ENCODE data around the gene TMCC1. TPM values are rescaled to one million over a fixed set of nuclear protein-coding genes. Genes with fewer than 3 reads are reported as not detected.

TMCC1 gene
- total RNA-seq, 2 donors from 2014 or later, result 41.0 to 51.1 TPM

GRCh38 chr3:129688271-129688895 is 205.1 kb downstream of the TMCC1 start:
- H3K4me1 ChIP-seq (ENCODE audit: control insufficient read depth, insufficient read depth, low read length), result peaks cover 18% of the 10 kb centered on the region
- Mint-ChIP-seq H3K36me3 (ENCODE audit: low read depth) (no peaks in the 10 kb centered on the region), H3K27ac (peak overlapping the region; percentile 86), H3K27me3 (ENCODE audit: insufficient read depth) (no peaks in the 10 kb centered on the region), H3K4me1 (peaks cover 56% of the 10 kb centered on the region), H3K9me3 (peaks cover 6% of the 10 kb centered on the region), H3K4me3 (peak overlapping the region; percentile 47)
- H3K27me3 ChIP-seq (ENCODE audit: control insufficient read depth, insufficient read depth, low read length, poor library complexity, severe bottlenecking), result no peaks in the 10 kb centered on the region
- WGBS, 2 experiments (ENCODE audit: insufficient coverage in 1 of 2, insufficient read length in 1 of 2), result 10 to 15% methylated on average over 11 of the region's 11 CpGs
- no peak for TF ChIP-seq CTCF (conservative IDR thresholded peaks at IDR 0.05)
- peak overlapping the region; percentile 79 for H3K27ac ChIP-seq (ENCODE audit: low read depth, low read length)
- no peak overlapping the region for H3K9ac ChIP-seq (ENCODE audit: extremely low read depth, low read length, poor library complexity, severe bottlenecking)
- peaks cover 11% of the 10 kb centered on the region for H3K9me3 ChIP-seq (ENCODE audit: control insufficient read depth, low read length)
- DNase-seq, result peak; percentile 86
- no peaks in the 10 kb centered on the region for H3K36me3 ChIP-seq (ENCODE audit: control insufficient read depth, insufficient read depth, low read length)
- H3K4me3 ChIP-seq (ENCODE audit: low read length), result peak overlapping the region; percentile 65

GRCh38 chr3:129687586-129688125 is 205.9 kb downstream of the TMCC1 start:
- Mint-ChIP-seq H3K27ac (peak overlapping the region; percentile 86), H3K36me3 (ENCODE audit: low read depth) (no peaks in the 10 kb centered on the region), H3K4me1 (peaks cover 56% of the 10 kb centered on the region), H3K9me3 (no peaks in the 10 kb centered on the region), H3K27me3 (ENCODE audit: insufficient read depth) (no peaks in the 10 kb centered on the region), H3K4me3 (peak overlapping the region; percentile 47)
- Histone ChIP-seq H3K9me3 (ENCODE audit: control insufficient read depth, low read length) (peaks cover 4% of the 10 kb centered on the region), H3K36me3 (ENCODE audit: control insufficient read depth, insufficient read depth, low read length) (no peaks in the 10 kb centered on the region), H3K27ac (ENCODE audit: low read depth, low read length) (peak overlapping the region; percentile 14), H3K9ac (ENCODE audit: extremely low read depth, low read length, poor library complexity, severe bottlenecking) (no peak overlapping the region), H3K4me3 (ENCODE audit: low read length) (peak overlapping the region; percentile 65), H3K4me1 (ENCODE audit: control insufficient read depth, insufficient read depth, low read length) (peaks cover 18% of the 10 kb centered on the region), H3K27me3 (ENCODE audit: control insufficient read depth, insufficient read depth, low read length, poor library complexity, severe bottlenecking) (no peaks in the 10 kb centered on the region)
- no peak for TF ChIP-seq CTCF (conservative IDR thresholded peaks at IDR 0.05)
- WGBS, 2 experiments (ENCODE audit: insufficient coverage in 1 of 2, insufficient read length in 1 of 2), result 84% methylated on average over 2 of the region's 2 CpGs; no CpG with 5 or more reads in 1 of the 2 experiments
- DNase-seq, result no peak

GRCh38 chr3:129686941-129687340 is 206.6 kb downstream of the TMCC1 start:
- Mint-ChIP-seq H3K9me3 (no peaks in the 10 kb centered on the region), H3K4me3 (no peak overlapping the region), H3K27ac (peak overlapping the region; percentile 6), H3K4me1 (peaks cover 56% of the 10 kb centered on the region), H3K36me3 (ENCODE audit: low read depth) (no peaks in the 10 kb centered on the region), H3K27me3 (ENCODE audit: insufficient read depth) (no peaks in the 10 kb centered on the region)
- DNase-seq, result no peak
- Histone ChIP-seq H3K36me3 (ENCODE audit: control insufficient read depth, insufficient read depth, low read length) (no peaks in the 10 kb centered on the region), H3K27me3 (ENCODE audit: control insufficient read depth, insufficient read depth, low read length, poor library complexity, severe bottlenecking) (no peaks in the 10 kb centered on the region), H3K4me1 (ENCODE audit: control insufficient read depth, insufficient read depth, low read length) (peaks cover 18% of the 10 kb centered on the region), H3K4me3 (ENCODE audit: low read length) (no peak overlapping the region), H3K9me3 (ENCODE audit: control insufficient read depth, low read length) (no peaks in the 10 kb centered on the region), H3K27ac (ENCODE audit: low read depth, low read length) (no peak overlapping the region), H3K9ac (ENCODE audit: extremely low read depth, low read length, poor library complexity, severe bottlenecking) (no peak overlapping the region)
- no peak for TF ChIP-seq CTCF (conservative IDR thresholded peaks at IDR 0.05)
- 91 to 97% methylated on average over 1 to 2 of the region's 2 CpGs for WGBS, 2 experiments (ENCODE audit: insufficient coverage in 1 of 2, insufficient read length in 1 of 2)

Data from endodermal cell (in vitro differentiated cells).